NCI-H226 (cell line): ENCODE results near the gene SH3RF3.

Experiments
- DNase-seq: peaks from one replicate; pipeline ENCODE4 v3.0.0-alpha.2; 2015

Gene SH3RF3

DNA sequence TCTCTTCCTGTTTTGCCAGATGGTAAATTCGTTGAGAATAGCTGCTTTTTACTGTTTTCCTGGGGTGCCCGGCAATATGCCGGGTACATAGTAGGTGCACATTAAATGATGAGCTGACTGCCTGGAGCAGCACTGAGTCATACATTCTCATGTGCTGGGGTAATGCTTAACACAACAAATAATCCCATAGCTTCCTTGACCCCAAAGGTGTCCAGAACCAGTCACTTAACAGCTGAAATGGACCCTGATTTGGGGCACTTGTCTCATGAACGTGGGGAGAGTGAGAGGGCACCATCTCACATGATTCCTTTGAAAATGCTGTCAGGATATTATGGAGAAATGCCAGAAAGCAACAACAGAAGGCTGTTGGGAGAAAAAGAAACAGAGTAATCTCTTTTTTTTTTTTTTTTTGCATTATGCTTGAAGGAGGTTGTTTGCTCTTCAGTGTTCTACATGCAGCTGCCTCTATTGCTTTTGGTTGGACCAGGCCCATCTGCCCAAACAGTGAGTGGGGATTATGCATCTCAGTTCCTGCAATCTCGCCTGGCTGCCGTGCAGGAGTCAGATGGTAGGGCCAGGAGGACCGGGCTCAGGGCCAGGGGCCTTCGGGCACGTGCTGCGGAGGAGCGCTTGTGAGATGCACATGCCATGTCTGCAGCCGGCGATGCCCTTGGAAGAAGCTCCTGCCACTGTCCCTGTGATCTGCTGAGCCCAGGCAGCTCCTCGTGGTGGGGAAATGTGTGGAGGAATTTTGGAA lies 162.1 kb downstream of the SH3RF3 start:
- DNase-seq, result no peak

DNA sequence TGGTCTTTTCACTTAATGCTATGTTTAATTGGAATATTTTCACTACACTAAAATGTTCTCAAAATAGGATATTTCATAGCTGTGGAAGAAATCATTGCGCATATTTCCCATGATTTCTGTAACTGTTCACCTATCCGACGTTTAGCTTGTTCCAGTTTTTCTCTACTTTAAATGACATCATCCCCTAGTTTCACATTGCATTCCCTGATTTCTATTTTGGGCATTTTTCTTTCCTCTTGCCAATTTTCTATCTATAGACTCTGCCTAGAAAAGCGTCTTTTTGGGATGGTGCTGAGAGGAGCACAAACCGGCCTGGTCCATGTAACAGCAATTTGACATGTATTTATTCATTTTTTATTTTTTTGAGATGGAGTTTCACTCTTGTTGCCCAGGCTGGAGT lies 163.4 kb downstream of the SH3RF3 start:
- DNase-seq, result no peak

DNA sequence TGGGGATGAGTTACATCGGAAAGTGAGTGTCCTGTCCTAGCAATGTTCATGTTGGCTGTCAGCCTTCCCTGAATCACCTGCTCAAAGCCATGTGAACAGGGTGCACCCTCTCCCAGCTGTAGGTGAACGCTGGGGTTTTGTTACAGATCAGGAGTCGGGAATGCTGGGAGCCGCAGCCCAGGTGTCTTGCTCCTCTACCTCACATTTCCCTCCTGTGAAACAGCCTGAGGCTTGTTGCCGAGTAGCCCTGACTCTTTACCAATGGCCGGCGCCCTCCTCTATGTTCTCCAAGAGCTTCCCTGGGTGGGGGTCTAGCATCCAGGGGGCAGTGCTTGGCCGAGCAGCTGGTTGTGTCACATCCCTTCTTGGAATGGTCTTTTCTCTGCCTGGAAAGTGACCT lies 164.7 kb downstream of the SH3RF3 start:
- DNase-seq, result no peak

DNA sequence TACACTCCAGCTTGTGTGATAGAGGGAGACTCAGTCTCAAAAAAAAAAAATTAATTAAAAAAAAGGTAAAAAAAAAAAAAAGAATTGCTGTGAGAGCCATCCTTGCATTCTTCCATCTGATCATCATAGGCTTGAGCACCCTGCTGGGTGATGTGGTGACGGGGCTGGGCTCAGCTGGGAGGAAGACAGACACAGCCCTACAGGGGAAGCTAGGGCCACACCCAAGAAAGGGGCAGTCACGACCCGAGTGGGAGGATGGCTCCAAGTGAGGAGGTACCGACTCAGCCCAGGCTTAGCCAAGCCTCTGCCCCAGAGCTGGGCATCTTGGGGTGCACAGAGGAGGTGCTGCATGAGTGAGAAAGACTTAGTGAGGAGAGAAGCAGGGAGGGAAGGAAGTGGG lies 165.5 kb downstream of the SH3RF3 start:
- no peak for DNase-seq

DNA sequence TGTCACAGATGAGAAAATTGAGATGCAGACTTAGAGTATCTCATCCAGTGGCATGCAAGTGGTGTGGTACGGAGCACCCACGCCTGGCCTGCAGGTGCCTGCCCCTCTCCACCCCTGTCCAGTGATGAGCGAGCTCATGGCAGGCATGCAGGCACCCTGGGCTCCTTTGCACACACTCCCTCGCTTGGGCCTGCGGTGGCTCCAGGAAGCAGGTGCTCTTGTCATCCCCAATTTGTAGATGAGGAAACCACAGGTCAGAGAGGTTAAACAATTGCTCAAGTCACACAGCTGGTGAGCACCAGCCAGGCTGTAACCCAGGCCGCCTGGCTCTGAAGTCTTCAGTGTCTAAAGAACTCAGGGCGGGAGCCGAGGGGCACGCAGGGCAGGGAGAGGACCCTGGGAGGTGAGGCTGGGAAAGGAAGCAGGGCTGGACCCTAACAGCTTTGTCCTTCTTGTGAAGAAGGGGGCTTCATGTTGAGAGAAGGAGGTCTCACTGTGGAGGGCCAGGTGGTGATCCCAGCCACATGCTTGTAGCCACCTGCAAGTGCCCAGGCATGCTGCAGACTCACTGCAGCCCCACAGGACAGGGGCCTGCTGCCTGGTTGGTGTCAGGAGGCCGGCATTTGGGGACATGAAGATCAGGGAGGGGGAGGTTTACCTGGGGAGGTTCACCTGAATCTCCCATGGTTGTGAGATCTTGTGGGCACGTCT lies 166.2 kb downstream of the SH3RF3 start:
- no peak for DNase-seq

DNA sequence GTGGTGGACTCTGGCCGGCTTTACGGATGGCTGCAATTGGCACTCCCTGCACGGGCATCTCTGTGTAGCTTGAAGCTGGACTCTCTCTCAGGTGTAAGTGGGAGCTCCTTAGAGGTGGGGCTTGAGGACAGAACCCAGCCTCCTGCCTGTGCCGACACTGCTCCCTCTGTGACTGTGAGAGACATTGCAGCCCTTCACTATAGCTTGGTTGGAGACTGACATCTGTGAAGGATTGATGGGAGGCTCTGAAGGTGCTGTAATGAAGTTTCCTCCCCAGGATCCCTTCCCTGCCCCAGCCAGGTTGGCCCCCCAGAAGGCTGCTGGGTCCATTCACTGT lies 166.7 kb downstream of the SH3RF3 start:
- DNase-seq, result no peak

DNA sequence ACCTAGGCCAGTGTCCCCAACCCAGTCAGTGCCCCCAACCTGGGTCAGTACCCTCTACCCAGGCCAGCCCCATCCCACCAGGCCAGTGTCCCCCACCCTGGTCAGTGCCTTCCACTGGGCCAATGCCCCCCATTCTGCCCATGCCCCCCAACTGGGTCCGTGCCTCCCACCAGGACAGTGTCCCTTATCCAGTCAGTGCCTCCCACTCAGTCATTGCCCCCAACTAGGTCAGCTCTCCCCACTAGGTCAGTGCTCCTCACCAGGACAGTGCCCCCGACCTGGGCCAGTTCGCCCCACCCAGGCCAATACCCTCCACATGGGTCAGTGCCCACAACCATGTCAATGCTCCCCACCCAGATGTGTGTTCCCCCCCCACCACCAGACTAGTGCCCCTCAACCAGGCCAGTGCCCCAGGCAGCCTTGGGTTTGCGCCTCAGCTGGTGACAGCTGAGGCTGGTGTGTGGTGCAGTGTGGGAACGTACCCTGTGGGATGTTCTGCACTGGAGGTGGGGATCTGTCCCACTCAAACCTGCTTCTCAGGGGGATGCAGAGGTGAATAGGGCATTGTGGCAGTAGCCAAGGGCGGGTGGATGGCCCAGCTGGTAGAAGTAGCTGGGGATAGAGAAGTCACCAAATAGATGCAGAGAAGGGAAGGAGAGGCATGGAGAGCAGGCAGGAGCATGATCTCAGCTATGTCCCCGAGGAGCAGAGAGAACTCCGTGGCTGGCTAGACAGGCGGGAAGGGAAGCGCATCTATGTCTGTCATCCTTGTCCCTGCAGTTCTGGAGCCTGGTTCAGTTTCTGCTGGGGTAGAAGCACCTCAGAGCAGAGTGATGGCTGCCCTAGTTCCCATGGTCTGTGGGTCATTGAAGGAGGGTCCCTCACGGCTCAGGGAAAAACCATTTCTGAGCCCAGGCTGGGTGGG lies 168.8 kb downstream of the SH3RF3 start:
- no peak for DNase-seq

DNA sequence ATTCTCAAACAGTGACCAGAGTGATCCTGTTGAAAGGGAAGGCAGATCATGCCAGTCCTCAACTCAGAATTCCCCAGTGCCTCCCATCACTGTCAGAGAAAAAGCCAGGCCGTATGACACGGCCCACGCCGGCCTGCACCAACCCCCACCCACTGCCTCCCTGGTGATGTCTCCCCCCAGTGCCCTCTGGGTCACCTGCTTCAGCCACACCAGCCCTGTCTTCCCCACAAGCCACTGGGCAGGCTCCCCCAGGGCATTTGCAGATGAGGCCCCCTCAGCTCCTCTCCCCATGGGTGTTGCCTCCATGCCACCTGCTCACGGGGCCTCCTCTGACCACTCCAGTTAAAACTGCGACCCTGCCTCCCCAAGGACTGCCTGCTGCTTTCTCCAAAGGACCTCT lies 169.8 kb downstream of the SH3RF3 start:
- DNase-seq, result no peak

DNA sequence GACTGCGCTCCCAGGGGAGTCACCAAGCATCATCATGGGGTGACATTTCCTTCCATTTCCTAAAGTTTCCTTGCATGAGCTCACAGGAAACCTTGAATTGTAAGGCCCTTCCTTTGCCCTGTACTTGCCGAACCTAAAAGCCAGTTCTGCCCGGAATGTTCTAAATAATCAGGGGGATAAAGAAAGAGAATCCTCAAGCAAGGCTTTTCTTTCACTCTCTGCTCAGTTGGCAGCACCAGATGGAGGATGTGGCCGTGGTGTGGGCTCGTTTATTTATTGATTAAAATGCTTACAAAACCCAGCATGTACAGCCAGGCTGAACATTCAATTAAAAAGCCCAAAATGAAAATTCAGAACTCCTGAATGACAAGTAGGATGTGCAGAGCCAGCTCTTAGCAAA lies 170.5 kb downstream of the SH3RF3 start:
- no peak for DNase-seq

DNA sequence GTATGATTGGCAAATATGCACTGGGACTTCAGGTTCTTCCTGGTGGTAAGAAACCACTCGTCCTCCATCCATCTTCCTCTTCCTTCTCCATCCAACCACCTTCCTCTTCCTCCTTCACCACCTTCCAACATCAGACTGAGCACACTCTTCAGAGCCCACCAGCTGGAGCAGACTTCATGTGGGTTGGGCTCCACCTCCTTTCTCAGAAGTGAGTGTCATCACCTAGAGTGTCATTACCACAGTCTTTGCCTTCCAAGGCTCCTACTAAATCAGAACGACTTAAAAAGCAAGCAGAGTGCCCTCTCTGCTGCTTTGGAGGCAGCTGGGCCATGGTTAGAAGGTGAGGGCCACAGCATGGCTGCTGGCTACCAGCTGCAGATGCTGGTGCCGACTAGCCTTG lies 171.6 kb downstream of the SH3RF3 start:
- no peak for DNase-seq

DNA sequence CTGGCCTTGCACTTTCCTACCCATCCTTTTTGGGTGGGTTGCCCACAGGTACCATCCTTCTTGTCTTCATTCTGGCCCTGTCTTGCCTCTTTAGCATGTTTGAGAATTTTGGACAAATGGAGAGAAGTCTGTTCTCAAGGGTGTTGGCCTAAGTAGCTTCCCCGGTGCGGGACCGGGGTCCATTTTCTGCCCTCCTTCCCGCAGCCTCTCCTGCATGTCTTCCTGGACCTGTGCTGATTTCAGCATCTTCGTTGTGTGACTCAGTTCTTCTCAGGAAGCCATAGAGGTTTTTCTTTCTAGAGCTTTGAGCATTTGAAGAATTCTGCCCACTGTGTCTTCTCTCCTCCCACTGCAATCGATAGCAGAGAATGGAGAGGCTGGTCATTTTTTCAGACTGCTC lies 172.7 kb downstream of the SH3RF3 start:
- no peak for DNase-seq

DNA sequence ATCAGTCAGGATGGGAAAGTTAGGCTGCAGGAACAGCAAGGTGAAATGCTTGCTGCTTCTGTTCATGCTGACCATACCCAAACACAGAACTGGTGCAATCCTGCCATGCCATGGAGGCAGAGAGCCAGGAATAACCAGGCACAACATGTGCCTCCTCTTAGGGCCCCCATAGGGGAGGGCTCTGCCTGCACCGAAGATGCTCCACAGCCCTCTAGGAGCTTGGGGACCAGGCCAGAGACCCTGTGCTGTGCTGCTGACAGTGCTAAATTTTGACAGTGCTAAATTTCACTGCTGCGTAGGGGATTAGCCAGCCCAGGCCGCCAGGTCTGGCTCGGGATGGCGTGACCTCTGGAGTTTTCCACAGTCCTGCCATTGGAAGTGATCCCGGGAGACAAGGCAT lies 173.3 kb downstream of the SH3RF3 start:
- no peak for DNase-seq

DNA sequence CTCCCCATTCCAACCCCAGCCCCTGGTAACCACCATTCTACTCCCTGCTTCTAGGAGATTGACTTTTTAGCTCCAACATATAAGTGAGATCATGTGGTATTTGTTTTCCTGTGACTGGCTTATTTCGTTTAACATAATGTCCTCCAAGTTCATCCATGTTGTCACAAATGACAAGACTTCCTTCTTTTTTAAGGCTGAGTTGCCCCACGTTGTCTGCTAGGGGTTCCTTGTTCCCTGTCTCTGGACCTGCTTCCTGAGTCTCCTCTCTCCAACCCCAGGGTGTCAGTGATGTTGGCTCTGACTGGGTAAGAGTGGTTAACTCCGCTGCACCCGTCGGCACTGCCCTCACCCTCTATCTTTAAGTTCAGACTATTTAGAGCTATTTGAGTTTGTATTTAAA lies 175.2 kb downstream of the SH3RF3 start:
- DNase-seq, result no peak

DNA sequence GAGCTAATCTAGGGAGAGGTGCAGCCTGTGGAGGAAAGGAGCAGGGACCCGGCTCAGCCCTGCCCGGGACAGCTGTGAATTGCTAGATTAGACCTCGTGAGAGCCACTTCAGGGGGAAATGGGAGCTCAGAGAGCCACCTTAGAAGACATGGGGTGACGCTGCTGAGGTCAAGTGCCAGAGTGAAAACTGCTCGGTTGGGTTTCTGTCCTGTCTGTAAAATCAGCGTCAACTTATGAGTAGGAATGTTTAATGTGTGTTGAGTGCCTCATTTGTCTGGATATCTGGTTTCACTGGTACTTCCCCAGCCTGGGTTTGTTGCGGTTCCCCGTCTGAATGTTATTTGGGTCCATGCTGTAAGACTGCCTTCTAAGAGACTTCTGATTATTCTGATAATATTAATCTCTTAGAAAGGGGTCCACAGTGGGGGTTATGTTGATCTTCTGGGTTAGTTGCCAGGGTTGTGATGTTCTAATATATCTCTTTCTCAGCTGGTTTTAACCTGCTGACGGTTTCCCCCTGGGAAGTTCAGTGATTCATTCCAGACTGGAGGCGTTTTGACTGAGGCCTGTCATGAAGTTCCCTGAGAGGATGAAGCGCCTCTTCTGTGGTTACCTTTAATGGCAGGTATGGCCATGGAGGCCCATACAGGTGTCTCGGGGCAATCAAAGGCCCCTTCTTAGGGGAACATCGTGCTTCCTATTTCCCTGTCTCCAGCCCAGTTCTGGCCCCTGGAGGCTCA lies 175.9 kb downstream of the SH3RF3 start:
- DNase-seq, result no peak

DNA sequence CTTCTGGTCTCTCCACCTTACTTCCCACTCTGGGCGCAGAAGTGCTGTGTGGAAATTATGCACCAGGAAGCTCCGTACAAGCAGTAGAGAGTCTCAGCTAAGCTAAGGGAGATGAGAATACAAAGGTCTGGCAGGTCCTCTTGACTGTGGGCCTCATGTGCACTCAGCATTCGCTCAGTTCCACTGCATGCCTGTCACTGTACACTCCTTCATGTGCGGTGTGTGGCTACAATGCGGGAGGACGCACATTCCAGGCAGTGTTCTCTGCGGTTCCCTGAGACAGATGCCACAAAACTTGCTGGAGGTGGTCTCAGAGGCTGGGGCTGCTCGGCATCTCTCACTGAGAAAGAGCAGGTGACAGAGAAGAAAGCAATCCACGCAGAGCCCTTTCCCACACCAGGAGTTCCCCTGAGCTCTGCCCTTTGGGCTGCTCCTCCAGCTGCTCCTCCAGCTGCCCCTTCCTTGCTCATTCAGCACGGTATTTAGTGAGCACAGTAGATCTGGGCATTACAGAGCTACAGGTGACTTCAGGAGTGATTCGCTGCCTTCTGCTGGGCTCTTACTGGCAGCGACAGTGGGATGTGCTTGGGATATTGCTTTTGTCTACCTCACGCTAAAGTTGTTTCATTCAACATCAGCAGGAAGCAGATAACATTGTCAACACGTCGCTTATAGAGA lies 176.6 kb downstream of the SH3RF3 start:
- DNase-seq, result no peak

DNA sequence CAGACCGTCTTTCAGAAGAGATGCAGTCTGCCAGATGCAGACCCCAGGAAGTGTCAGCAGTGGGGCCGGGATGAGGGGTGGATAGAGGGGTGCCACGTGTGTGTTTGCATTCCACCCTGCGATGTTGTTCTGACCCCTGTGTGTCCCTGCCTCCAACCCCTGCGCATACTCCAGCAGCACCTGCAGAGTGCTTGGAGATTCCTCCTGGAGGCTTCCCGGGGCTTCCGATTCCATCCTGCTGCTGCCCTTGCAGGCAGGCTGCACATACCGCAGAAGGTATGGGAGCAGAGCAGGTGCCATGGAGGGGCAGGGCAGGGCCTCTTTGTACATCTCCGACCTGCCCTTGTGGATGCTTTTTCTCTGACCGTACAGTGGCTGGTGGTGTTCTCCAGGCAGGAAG lies 177.2 kb downstream of the SH3RF3 start:
- no peak for DNase-seq

DNA sequence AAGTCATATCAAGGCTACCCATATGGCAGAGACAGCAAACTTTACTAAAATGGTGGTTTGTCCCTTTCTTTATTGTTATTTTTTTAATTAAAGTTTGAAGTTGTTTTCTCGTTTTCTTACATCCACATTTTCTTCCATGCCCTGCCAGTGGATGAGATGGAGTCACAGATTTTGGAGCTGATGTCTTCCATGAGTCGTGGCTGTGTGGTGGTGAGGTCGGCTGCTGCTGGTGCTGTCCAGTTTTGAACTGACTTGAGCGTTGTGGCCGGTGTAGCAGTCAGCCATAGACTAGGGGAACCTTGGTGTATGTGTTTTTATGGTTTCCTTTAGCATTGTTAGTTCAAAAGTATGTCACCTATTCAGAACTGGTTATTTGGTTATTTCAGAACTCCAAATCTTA lies 182.8 kb downstream of the SH3RF3 start:
- DNase-seq, result no peak

DNA sequence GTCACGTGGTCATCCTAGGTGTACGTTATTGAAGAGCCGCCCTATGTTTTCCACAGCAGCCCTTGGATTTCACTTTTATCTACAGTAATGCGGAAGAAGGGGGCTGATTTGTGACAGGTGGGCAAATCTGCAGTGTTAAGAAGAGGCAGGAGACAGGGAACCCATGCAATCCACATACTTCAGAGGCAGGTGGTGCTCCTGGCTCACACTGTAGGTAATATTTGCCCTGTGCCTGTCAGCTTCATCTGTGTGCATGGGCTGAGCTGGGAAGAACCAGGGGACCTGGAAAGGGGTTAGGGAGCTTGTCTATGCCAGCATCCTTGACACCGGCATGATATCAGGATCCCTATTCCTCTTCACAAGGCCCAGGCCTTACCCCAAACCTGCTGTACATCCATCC lies 183.9 kb downstream of the SH3RF3 start:
- DNase-seq, result no peak

DNA sequence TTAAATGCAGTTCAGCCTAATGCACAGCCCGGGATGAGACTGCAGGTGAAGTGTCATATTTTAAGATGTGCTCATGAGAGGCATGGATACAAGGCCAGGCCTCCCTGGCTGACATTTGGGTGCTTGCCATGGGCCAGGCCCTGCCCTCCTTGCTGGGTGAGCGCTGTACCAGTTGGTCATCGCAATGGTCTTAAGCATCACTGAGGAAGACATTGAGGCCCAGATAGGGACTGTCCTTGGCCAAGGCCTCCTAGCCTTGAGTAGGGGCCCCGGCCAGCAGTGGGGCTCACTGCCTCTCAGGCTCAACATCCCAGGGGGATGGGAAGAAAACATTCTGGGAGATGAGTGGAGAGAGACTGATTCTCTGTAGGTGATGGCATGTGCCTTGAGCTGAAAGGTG lies 184.3 kb downstream of the SH3RF3 start:
- DNase-seq, result no peak

DNA sequence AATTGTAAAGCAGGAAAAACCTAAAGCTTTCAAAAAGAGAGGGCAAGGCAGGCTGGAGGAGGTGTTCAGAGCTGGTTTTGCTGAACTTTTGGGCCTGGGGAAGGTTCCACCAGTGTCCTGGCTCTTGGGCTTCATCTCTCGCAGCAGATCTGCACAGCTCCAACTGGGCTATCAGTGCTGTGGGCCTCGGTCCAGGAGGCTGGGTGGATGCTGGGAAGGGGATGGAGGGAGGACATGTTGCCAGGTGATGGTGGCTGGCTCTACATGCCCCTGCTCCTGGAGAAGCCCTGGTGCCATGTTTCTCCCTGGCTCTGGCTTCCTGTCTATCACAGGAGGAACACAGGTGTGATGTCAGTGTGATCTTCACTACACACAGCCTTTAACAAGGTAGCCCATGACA lies 187.1 kb downstream of the SH3RF3 start:
- no peak for DNase-seq

DNA sequence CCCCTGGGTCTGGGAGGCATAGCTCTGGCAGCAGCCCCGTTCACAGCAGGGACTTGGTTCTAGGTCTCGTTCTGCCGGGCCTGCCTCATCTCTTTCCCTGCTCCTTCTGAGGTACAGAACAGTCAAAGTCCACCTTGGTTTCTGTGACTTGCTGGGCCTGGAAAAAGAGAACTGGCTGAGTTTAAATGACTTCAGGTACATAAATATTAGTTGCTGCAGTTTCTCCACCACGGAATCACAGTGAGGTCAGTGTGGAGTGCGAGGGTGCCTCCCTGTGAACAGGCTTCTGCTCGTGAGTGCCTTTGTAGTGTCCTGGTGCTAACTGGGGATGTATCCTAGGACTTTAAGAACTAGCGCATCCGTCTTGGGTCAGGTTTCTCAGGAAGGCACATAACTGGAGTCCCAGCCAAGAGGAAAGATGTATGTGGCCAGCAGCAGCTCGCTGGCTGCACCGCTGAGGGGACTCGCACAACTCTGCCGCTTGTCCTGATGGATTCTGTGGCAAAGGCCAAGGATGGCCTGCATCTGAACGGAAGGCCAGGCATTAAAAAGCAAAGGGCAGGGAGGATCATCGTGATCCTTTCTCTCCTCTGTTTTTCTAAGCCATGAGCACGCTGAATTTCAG lies 188.6 kb downstream of the SH3RF3 start:
- no peak for DNase-seq
